KMS-11 (cell line): ENCODE data around the gene SSMEM1.
"Not testable (repeated sequence)": the region's sequence is repeated elsewhere in the genome, so short reads cannot be mapped to it uniquely, and the experiment has no call there.

Source experiments
- H2AFZ ChIP-seq: fragments of 200-600 bp; sonication (generic); 2 replicates; pipeline ENCODE4 v1.6.1; 2016; ENCODE audit warnings: antibody characterized with exemption, mixed run types, low read depth
- H3K27ac ChIP-seq: fragments of 200-600 bp; sonication (generic); 2 replicates; pipeline ENCODE4 v1.6.1; 2016; ENCODE audit warnings: mild to moderate bottlenecking, mixed run types
- H3K27me3 ChIP-seq: fragments of 200-600 bp; sonication (generic); 2 replicates; pipeline ENCODE4 v1.6.1; 2017; ENCODE audit warnings: mild to moderate bottlenecking, low read depth, mixed run types, moderate library complexity; ENCODE audit not compliant: insufficient read depth
- H3K36me3 ChIP-seq: fragments of 200-600 bp; sonication (generic); 2 replicates; pipeline ENCODE4 v1.6.1; 2017; ENCODE audit warnings: mild to moderate bottlenecking, mixed run types; ENCODE audit not compliant: insufficient read depth
- H3K4me1 ChIP-seq: fragments of 200-600 bp; sonication (generic); 2 replicates; pipeline ENCODE4 v1.6.1; 2016; ENCODE audit warnings: mild to moderate bottlenecking, low read depth, mixed run types; ENCODE audit not compliant: poor library complexity, severe bottlenecking
- H3K4me2 ChIP-seq: fragments of 200-600 bp; sonication (generic); 2 replicates; pipeline ENCODE4 v1.7.0; 2016; ENCODE audit warnings: mild to moderate bottlenecking, mixed run types
- H3K4me3 ChIP-seq: fragments of 200-600 bp; sonication (generic); IDR thresholded peaks from 2 replicates; pipeline ENCODE4 v1.6.1; 2017; ENCODE audit warnings: low read depth, low read length, mixed read lengths; ENCODE audit not compliant: insufficient read depth
- H3K79me2 ChIP-seq: fragments of 200-600 bp; sonication (generic); 2 replicates; pipeline ENCODE4 v1.6.1; 2016; ENCODE audit warnings: low read depth, mixed run types; ENCODE audit not compliant: insufficient read depth
- H3K9ac ChIP-seq: fragments of 200-600 bp; sonication (generic); 2 replicates; pipeline ENCODE4 v1.6.1; 2016; ENCODE audit warnings: mild to moderate bottlenecking, mixed run types
- H4K20me1 ChIP-seq: fragments of 200-600 bp; sonication (generic); 2 replicates; pipeline ENCODE4 v1.6.1; 2016; ENCODE audit warnings: mild to moderate bottlenecking, mixed run types; ENCODE audit not compliant: insufficient read depth
- TF ChIP-seq, protein P1 (sequence below): fragments of 200-600 bp; sonication (generic); conservative IDR thresholded peaks from 2 replicates; pipeline ENCODE4 v1.6.1; 2017; ENCODE audit warnings: low read depth, mild to moderate bottlenecking, antibody characterized with exemption, low read length, moderate library complexity, mixed read lengths

SSMEM1 gene

DNA sequence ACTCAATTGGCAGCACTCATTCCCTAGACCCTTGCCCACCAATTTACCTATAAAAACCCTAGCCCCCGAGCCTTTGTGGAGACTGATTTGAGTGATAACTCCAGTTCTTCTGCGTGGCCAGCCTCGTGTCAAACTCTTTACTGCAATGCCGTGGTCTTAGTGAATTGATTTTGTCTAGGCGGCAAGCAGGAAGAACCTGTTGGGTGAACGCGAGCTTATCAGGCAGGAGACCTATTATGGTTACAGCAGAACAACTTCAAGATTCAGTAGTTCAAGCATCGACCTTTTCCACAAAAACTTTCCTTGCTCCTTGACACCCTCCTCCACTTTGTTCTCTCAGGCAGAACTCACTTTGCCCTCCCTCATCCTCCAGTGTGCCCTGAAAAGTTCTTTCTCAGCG, 12.2 kb downstream of the SSMEM1 start:
- H3K4me3 ChIP-seq, result no peak overlapping the region
- H2AFZ ChIP-seq, result no peak overlapping the region
- no peaks in the 10 kb centered on the region for H3K36me3 ChIP-seq
- H3K27me3 ChIP-seq, result no peaks in the 10 kb centered on the region
- no peak overlapping the region for H3K4me2 ChIP-seq
- H3K79me2 ChIP-seq, result no peaks in the 10 kb centered on the region
- H4K20me1 ChIP-seq, result no peaks in the 10 kb centered on the region
- H3K27ac ChIP-seq, result no peak overlapping the region
- TF ChIP-seq, protein P1, sequence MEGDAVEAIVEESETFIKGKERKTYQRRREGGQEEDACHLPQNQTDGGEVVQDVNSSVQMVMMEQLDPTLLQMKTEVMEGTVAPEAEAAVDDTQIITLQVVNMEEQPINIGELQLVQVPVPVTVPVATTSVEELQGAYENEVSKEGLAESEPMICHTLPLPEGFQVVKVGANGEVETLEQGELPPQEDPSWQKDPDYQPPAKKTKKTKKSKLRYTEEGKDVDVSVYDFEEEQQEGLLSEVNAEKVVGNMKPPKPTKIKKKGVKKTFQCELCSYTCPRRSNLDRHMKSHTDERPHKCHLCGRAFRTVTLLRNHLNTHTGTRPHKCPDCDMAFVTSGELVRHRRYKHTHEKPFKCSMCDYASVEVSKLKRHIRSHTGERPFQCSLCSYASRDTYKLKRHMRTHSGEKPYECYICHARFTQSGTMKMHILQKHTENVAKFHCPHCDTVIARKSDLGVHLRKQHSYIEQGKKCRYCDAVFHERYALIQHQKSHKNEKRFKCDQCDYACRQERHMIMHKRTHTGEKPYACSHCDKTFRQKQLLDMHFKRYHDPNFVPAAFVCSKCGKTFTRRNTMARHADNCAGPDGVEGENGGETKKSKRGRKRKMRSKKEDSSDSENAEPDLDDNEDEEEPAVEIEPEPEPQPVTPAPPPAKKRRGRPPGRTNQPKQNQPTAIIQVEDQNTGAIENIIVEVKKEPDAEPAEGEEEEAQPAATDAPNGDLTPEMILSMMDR, result no peak
- no peak overlapping the region for H3K9ac ChIP-seq
- H3K4me1 ChIP-seq, result peaks cover 7% of the 10 kb centered on the region

DNA sequence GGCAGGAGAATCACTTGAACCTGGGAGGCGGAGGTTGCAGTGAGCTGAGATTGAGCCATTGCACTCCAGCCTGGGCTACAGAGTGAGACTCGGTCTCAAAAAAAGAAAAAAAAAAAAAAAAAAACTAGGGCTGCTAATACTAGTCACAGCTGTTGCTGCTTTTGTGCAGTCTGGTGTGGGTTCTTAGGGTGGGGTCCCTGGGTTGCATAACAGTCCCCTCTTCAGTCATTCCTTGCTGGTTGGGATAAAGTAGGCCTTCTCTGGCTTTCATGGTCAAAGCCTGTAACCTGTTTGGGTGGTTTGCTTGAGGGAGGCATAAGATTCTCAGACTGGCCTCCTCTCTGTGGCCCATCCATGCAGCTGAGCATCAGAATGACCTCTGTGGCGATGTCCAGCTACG, 14.1 kb downstream of the SSMEM1 start:
- Histone ChIP-seq H4K20me1 (no peaks in the 10 kb centered on the region), H3K36me3 (no peaks in the 10 kb centered on the region), H3K27me3 (no peaks in the 10 kb centered on the region), H3K4me2 (no peak overlapping the region), H3K4me3 (no peak overlapping the region), H2AFZ (no peak overlapping the region), H3K4me1 (peaks cover 7% of the 10 kb centered on the region), H3K27ac (no peak overlapping the region), H3K9ac (no peak overlapping the region), H3K79me2 (no peaks in the 10 kb centered on the region)
- TF ChIP-seq, protein P1, result no peak

DNA sequence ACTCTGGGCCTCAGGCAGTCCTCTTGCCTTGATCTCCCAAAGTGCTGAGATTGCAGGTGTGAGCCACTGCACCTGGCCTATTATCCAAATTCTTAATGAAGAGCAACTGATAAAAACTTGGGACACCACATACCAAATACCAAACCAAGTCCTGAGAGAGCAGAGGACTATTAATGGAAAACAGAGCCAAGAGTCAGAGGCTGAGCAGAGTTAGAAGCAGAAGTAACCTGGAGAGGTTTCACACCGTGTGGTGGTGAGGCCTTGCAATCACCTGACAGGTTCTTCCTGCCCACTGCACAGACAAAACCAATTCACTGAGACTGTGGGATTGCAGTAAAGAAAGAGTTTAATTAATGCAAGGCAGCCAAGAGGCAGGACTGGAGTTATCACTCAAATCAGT, 16.0 kb downstream of the SSMEM1 start:
- no peaks in the 10 kb centered on the region for H3K36me3 ChIP-seq
- H4K20me1 ChIP-seq, result no peaks in the 10 kb centered on the region
- H3K79me2 ChIP-seq, result no peaks in the 10 kb centered on the region
- H3K27ac ChIP-seq, result no peak overlapping the region
- H2AFZ ChIP-seq, result no peak overlapping the region
- TF ChIP-seq, protein P1, result no peak
- H3K4me2 ChIP-seq, result no peak overlapping the region
- H3K4me1 ChIP-seq, result peaks cover 7% of the 10 kb centered on the region
- H3K4me3 ChIP-seq, result no peak overlapping the region
- H3K27me3 ChIP-seq, result no peaks in the 10 kb centered on the region
- H3K9ac ChIP-seq, result no peak overlapping the region

DNA sequence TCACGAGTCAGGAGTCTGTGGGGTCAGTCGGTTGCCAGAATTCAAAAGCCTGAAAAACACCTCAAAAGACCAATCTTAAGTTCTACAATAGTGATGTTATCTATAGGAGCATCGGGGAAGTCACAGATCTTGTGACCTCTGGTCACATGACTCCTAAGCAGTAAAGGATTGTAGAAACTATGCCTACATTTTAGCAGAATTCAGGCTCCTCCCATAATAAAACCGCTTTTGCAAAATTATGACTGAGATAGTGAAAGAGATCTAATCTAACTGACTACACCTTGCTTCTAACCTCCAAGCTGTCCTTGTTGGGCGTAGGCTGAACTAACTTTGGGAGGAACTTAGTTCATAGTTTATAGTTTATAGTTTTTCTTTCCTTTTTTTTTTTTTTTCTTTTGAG, 16.6 kb downstream of the SSMEM1 start:
- Histone ChIP-seq H3K4me1 (peaks cover 7% of the 10 kb centered on the region), H3K4me2 (no peak overlapping the region), H4K20me1 (no peaks in the 10 kb centered on the region), H2AFZ (no peak overlapping the region), H3K27me3 (no peaks in the 10 kb centered on the region), H3K9ac (no peak overlapping the region), H3K36me3 (no peaks in the 10 kb centered on the region), H3K79me2 (no peaks in the 10 kb centered on the region), H3K4me3 (no peak overlapping the region), H3K27ac (no peak overlapping the region)
- TF ChIP-seq, protein P1, result no peak

DNA sequence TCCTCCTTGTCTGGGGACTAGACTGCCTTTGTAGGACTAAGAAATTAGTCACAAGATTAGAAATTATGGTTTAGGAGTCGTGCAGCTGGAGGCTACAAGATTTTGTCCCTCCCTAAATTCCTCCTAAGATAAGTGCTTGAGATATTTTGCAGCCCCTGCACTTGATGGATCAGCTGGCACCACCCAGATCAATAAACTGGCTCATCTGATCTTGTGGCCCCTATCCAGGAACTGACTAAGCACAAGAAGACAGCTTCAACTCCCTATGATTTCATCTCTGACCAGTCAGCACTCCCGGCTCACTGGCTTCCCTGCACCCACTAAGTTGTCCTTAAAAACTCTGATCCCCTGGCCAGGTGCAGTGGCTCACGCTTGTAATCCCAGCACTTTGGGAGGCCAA, 17.3 kb downstream of the SSMEM1 start:
- H3K79me2 ChIP-seq, H3K27ac ChIP-seq, H2AFZ ChIP-seq, H3K4me2 ChIP-seq, H3K9ac ChIP-seq, H3K27me3 ChIP-seq, H3K36me3 ChIP-seq, H3K4me1 ChIP-seq, H3K4me3 ChIP-seq, H4K20me1 ChIP-seq: not testable (repeated sequence)
